Measurements from ENCODE around the gene CD300A.

The CD300A gene

DNA sequence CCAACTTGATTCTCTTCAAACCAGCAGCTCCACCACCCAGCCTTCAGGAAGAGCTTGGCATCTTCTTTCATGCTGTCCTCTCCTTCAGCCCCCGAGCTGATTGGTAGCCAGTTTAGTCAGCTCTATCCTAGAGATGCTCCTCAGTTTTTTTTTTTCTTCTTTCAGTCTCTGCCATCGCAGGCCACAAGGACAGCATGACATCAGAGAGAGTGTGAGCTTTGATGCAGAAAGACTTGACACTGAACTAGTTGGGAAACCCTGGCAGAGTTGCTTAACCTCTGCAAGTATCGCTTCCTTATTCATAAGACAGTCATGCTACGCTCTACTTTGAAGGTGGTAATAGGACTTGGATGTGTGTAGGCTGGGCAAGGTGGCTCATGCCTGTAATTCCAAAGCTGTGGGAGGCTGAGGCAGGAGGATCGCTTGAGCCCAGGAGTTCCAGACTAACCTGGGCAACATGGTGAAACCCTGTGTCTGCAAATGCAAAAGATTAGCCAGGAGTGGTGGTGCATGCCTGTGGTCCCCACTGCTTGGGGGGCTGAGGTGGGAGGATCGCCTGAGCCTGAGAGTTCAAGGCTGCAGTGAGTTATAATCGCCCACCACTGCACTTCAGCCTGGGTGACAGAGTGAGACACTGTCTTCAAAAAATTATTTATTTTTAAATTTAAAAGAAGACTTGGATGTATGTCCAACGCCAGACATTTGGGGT lies 62.2 kb downstream of the CD300A start:
- TF ChIP-seq CREB1 (IDR thresholded peaks at IDR 0.05; ENCODE audit: low read depth): no peak
- TF ChIP-seq, protein P1, sequence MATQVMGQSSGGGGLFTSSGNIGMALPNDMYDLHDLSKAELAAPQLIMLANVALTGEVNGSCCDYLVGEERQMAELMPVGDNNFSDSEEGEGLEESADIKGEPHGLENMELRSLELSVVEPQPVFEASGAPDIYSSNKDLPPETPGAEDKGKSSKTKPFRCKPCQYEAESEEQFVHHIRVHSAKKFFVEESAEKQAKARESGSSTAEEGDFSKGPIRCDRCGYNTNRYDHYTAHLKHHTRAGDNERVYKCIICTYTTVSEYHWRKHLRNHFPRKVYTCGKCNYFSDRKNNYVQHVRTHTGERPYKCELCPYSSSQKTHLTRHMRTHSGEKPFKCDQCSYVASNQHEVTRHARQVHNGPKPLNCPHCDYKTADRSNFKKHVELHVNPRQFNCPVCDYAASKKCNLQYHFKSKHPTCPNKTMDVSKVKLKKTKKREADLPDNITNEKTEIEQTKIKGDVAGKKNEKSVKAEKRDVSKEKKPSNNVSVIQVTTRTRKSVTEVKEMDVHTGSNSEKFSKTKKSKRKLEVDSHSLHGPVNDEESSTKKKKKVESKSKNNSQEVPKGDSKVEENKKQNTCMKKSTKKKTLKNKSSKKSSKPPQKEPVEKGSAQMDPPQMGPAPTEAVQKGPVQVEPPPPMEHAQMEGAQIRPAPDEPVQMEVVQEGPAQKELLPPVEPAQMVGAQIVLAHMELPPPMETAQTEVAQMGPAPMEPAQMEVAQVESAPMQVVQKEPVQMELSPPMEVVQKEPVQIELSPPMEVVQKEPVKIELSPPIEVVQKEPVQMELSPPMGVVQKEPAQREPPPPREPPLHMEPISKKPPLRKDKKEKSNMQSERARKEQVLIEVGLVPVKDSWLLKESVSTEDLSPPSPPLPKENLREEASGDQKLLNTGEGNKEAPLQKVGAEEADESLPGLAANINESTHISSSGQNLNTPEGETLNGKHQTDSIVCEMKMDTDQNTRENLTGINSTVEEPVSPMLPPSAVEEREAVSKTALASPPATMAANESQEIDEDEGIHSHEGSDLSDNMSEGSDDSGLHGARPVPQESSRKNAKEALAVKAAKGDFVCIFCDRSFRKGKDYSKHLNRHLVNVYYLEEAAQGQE (IDR thresholded peaks at IDR 0.05; ENCODE audit: low read depth): no peak
- no peak for TF ChIP-seq TAF1 (IDR thresholded peaks at IDR 0.05; ENCODE audit: low read depth)
- TF ChIP-seq CEBPB (IDR thresholded peaks at IDR 0.05): no peak
- TF ChIP-seq RAD21 (IDR thresholded peaks at IDR 0.05; ENCODE audit: low read depth): no peak
- no peak for TF ChIP-seq FOXM1 (IDR thresholded peaks at IDR 0.05; ENCODE audit: borderline replicate concordance, low read depth)
- no peak for TF ChIP-seq NFIC (IDR thresholded peaks at IDR 0.05)
- TF ChIP-seq TCF12 (IDR thresholded peaks at IDR 0.05; ENCODE audit: low read depth): no peak
- TF ChIP-seq EP300 (IDR thresholded peaks at IDR 0.05; ENCODE audit: borderline replicate concordance): no peak
- TF ChIP-seq, protein P2, sequence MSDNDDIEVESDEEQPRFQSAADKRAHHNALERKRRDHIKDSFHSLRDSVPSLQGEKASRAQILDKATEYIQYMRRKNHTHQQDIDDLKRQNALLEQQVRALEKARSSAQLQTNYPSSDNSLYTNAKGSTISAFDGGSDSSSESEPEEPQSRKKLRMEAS (IDR thresholded peaks at IDR 0.05): no peak
- no peak for TF ChIP-seq YY1 (IDR thresholded peaks at IDR 0.05; ENCODE audit: low read depth)
- no peak for TF ChIP-seq TEAD4 (IDR thresholded peaks at IDR 0.05)
- no peak for TF ChIP-seq ZBTB7A (IDR thresholded peaks at IDR 0.05; ENCODE audit: low read depth)
- TF ChIP-seq, protein P3, sequence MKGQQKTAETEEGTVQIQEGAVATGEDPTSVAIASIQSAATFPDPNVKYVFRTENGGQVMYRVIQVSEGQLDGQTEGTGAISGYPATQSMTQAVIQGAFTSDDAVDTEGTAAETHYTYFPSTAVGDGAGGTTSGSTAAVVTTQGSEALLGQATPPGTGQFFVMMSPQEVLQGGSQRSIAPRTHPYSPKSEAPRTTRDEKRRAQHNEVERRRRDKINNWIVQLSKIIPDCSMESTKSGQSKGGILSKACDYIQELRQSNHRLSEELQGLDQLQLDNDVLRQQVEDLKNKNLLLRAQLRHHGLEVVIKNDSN (IDR thresholded peaks at IDR 0.05): no peak
- TF ChIP-seq EGR1 (IDR thresholded peaks at IDR 0.05): no peak

DNA sequence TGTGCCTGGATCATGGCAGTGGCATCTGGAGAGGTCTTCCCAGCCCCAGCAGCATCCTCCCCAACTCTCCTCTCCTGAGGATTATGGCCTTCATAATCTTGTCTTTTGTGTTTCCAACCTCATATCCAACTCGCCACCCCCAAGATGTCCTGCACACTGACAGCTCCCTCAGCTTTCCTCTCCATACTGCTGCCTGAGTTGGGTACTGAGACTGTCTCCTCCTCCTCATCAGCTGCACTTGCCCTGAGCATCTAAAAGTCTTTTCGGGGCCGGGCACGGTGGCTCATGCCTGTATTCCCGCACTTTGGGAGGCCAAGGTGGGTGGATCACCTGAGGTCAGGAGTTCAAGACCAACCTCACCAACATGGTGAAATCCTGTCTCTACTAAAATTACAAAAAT lies 62.8 kb downstream of the CD300A start:
- TF ChIP-seq YY1 (IDR thresholded peaks at IDR 0.05; ENCODE audit: low read depth) (no peak), EGR1 (IDR thresholded peaks at IDR 0.05) (no peak), TCF12 (IDR thresholded peaks at IDR 0.05; ENCODE audit: low read depth) (no peak), RAD21 (IDR thresholded peaks at IDR 0.05; ENCODE audit: low read depth) (no peak), ZBTB7A (IDR thresholded peaks at IDR 0.05; ENCODE audit: low read depth) (no peak), TEAD4 (IDR thresholded peaks at IDR 0.05) (no peak), FOXM1 (IDR thresholded peaks at IDR 0.05; ENCODE audit: borderline replicate concordance, low read depth) (no peak), CREB1 (IDR thresholded peaks at IDR 0.05; ENCODE audit: low read depth) (no peak)
- TF ChIP-seq, protein P1 (IDR thresholded peaks at IDR 0.05; ENCODE audit: low read depth): no peak

DNA sequence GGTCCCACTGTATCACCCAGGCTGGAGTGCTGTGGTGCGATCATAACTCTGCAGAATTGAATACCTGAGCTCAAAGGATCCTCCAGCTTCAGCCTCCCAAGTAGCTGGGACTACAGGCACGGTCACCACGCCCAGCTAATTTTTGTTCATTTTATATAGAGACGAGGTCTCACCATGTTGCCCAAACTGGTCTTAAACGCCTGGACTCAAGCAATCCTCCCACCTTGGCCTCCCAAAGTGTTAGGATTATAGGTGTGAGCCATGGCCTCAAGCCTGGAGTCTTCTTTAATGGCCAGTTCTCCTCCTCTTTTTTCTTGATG lies 64.4 kb downstream of the CD300A start:
- no peak for TF ChIP-seq NFIC (IDR thresholded peaks at IDR 0.05)
- TF ChIP-seq TEAD4 (IDR thresholded peaks at IDR 0.05): no peak

DNA sequence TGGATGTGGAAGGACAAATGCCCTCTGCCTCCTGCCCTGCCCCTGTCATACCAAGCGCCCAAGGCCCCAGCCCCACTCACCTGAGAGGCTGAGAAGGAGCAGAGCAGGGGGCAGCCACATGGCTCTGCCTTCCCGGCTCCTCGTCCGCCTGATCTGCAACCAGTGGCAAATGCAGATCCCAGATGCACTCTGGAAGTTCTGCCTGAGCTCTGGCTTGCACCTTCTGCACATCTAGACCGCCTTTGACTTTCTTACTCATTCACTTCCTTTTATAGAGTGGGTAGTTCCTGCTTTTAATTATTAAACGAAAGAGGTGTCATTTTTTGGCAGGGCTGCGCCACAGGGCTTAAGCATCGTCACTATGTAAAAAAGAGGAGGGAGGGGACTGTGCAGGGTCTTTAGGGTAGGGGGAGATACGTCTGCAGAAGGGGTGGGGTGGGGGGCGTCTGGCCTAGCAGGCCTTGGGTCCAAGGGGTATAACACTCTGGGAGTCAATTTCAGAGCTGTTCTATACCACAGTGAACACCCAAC lies 64.9 kb downstream of the CD300A start, which contains the start of gene CD300LB:
Gene CD300LB (minus strand): TSS at position 245 of the 531 bp plus-strand sequence. CDS start 125 bp downstream, at position 120.
- TF ChIP-seq YY1 (IDR thresholded peaks at IDR 0.05; ENCODE audit: low read depth) (no peak), TCF12 (IDR thresholded peaks at IDR 0.05; ENCODE audit: low read depth) (no peak), CREB1 (IDR thresholded peaks at IDR 0.05; ENCODE audit: low read depth) (no peak), CEBPB (IDR thresholded peaks at IDR 0.05) (no peak), ZBTB7A (IDR thresholded peaks at IDR 0.05; ENCODE audit: low read depth) (no peak), TEAD4 (IDR thresholded peaks at IDR 0.05) (no peak), RAD21 (IDR thresholded peaks at IDR 0.05; ENCODE audit: low read depth) (no peak), TAF1 (IDR thresholded peaks at IDR 0.05; ENCODE audit: low read depth) (no peak)
- TF ChIP-seq, protein P2 (IDR thresholded peaks at IDR 0.05): no peak
- TF ChIP-seq, protein P3 (IDR thresholded peaks at IDR 0.05): no peak

DNA sequence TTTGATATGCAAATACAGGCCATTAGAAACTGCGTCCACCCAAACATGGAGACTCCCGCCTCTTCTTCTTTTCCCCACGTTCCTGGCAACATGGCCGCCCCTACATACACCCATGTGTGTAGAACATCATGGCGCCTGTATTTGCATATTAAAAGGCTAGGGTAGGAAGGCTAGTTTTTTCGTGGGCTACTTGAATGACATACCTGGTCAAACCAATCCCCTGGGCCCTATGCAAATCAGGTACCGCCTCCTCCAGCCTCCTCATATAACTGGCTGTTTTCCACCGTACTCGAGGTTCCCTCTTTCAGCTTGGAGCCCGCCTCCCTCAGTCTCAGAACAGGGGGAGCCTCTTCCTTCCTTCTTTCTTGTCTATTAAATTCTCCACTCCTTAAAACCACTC lies 65.7 kb downstream of the CD300A start:
- TF ChIP-seq, protein P2 (IDR thresholded peaks at IDR 0.05): peak; percentile 38; the same call in 1 of the 2 replicates
- no peak for TF ChIP-seq EGR1 (IDR thresholded peaks at IDR 0.05)
- TF ChIP-seq YY1 (IDR thresholded peaks at IDR 0.05; ENCODE audit: low read depth): peak; percentile 78
